ENCODE data around the gene CELSR1. TPM values are rescaled to one million over a fixed set of nuclear protein-coding genes. Genes with fewer than 3 reads are reported as not detected.

Gene CELSR1
- total RNA-seq, 2 experiments from 2014 or later, result 0.08 TPM; not detected in 1

GRCh38 chr22:46546466-46547178, 9.2 kb upstream of the CELSR1 start:
- ATAC-seq (no peak), DNase-seq (no peak)
- Mint-ChIP-seq H3K4me3 (no peak overlapping the region), H3K9me3 (ENCODE audit: insufficient read depth) (no peaks in the 10 kb centered on the region), H3K36me3 (ENCODE audit: low read depth) (no peaks in the 10 kb centered on the region), H3K27ac (no peak overlapping the region), H3K4me1 (ENCODE audit: low read depth) (no peaks in the 10 kb centered on the region), H3K27me3 (ENCODE audit: low read depth) (peaks cover 8% of the 10 kb centered on the region)
- CTCF ChIA-PET, result interaction anchor here (1.1 to 9.0 kb wide), 2 partner anchors 17 to 179 kb away, joined by 6 to 68 read pairs; no protein-coding TSS in a partner anchor
- POLR2A ChIA-PET, result no interaction called here

- H3K27ac Mint-ChIP-seq, result no peak overlapping the region
- ATAC-seq, result no peak
Measured at GRCh38 chr22:46545086-46545792, 7.8 kb upstream of the CELSR1 start.

GRCh38 chr22:46542011-46542985, 4.9 kb upstream of the CELSR1 start:
- Mint-ChIP-seq H3K9me3 (ENCODE audit: insufficient read depth) (no peaks in the 10 kb centered on the region), H3K4me1 (ENCODE audit: low read depth) (peaks cover 5% of the 10 kb centered on the region), H3K36me3 (ENCODE audit: low read depth) (no peaks in the 10 kb centered on the region), H3K4me3 (no peak overlapping the region), H3K27ac (no peak overlapping the region), H3K27me3 (ENCODE audit: low read depth) (peaks cover 33% of the 10 kb centered on the region)
- peak; percentile 76 for DNase-seq
- peak; percentile 99 for ATAC-seq
- CTCF ChIA-PET, result interaction anchor here (0.7 to 9.0 kb wide), 8 partner anchors 10 to 421 kb away, joined by 3 to 68 read pairs (median 4); no protein-coding TSS in a partner anchor
- POLR2A ChIA-PET, result no interaction called here

More at GRCh38 chr22:46545086-46545792, 7.8 kb upstream of the CELSR1 start:
- POLR2A ChIA-PET, result no interaction called here
- Mint-ChIP-seq H3K4me3 (no peak overlapping the region), H3K4me1 (ENCODE audit: low read depth) (no peaks in the 10 kb centered on the region), H3K36me3 (ENCODE audit: low read depth) (no peaks in the 10 kb centered on the region), H3K27me3 (ENCODE audit: low read depth) (peaks cover 15% of the 10 kb centered on the region), H3K9me3 (ENCODE audit: insufficient read depth) (no peaks in the 10 kb centered on the region)
- CTCF ChIA-PET, result interaction anchor here (9.0 kb wide), 1 partner anchor 178 kb away, joined by 68 read pairs; no protein-coding TSS in a partner anchor
- DNase-seq, result no peak

GRCh38 chr22:46541536-46541935, 4.1 kb upstream of the CELSR1 start:
- peaks cover 5% of the 10 kb centered on the region for H3K4me1 Mint-ChIP-seq (ENCODE audit: low read depth)
- no peaks in the 10 kb centered on the region for H3K9me3 Mint-ChIP-seq (ENCODE audit: insufficient read depth)
- H3K4me3 Mint-ChIP-seq, result no peak overlapping the region
- H3K27me3 Mint-ChIP-seq (ENCODE audit: low read depth), result peaks cover 33% of the 10 kb centered on the region
- H3K36me3 Mint-ChIP-seq (ENCODE audit: low read depth), result no peaks in the 10 kb centered on the region
- no peak for DNase-seq
- POLR2A ChIA-PET, result no interaction called here
- no peak for ATAC-seq
- H3K27ac Mint-ChIP-seq, result no peak overlapping the region
- CTCF ChIA-PET, result interaction anchor here (0.7 to 9.0 kb wide), 7 partner anchors 11 to 305 kb away, joined by 3 to 68 read pairs (median 3); no protein-coding TSS in a partner anchor

GRCh38 chr22:46540874-46541273, 3.5 kb upstream of the CELSR1 start:
- Mint-ChIP-seq H3K27ac (no peak overlapping the region), H3K27me3 (ENCODE audit: low read depth) (peaks cover 33% of the 10 kb centered on the region), H3K9me3 (ENCODE audit: insufficient read depth) (no peaks in the 10 kb centered on the region), H3K4me3 (no peak overlapping the region), H3K36me3 (ENCODE audit: low read depth) (no peaks in the 10 kb centered on the region), H3K4me1 (ENCODE audit: low read depth) (peaks cover 5% of the 10 kb centered on the region)
- ATAC-seq (no peak), DNase-seq (no peak)
- ChIA-PET CTCF (interaction anchor here (1.1 to 9.0 kb wide), 3 partner anchors 12 to 176 kb away, joined by 3 to 68 read pairs (median 6); no protein-coding TSS in a partner anchor), POLR2A (no interaction called here)

- Mint-ChIP-seq H3K9me3 (ENCODE audit: insufficient read depth) (no peaks in the 10 kb centered on the region), H3K4me3 (no peak overlapping the region), H3K27ac (no peak overlapping the region), H3K27me3 (ENCODE audit: low read depth) (peaks cover 35% of the 10 kb centered on the region), H3K36me3 (ENCODE audit: low read depth) (no peaks in the 10 kb centered on the region), H3K4me1 (ENCODE audit: low read depth) (peaks cover 5% of the 10 kb centered on the region)
- DNase-seq (no peak), ATAC-seq (no peak)
- CTCF ChIA-PET, result no interaction called here
- POLR2A ChIA-PET, result interaction anchor here (0.6 kb wide), 1 partner anchor 27 kb away, joined by 3 read pairs; no protein-coding TSS in a partner anchor
Measured at GRCh38 chr22:46539169-46539568, 1.7 kb upstream of the CELSR1 start.

- H3K9me3 Mint-ChIP-seq (ENCODE audit: insufficient read depth), result no peaks in the 10 kb centered on the region
- ChIA-PET CTCF (no interaction called here), POLR2A (interaction anchor here (0.6 kb wide), 1 partner anchor 27 kb away, joined by 3 read pairs; no protein-coding TSS in a partner anchor)
- H3K36me3 Mint-ChIP-seq (ENCODE audit: low read depth), result no peaks in the 10 kb centered on the region
- no peak overlapping the region for H3K27ac Mint-ChIP-seq
- H3K4me3 Mint-ChIP-seq, result no peak overlapping the region
- H3K27me3 Mint-ChIP-seq (ENCODE audit: low read depth), result peaks cover 35% of the 10 kb centered on the region
- DNase-seq, result no peak
- no peak for ATAC-seq
- H3K4me1 Mint-ChIP-seq (ENCODE audit: low read depth), result peaks cover 5% of the 10 kb centered on the region
Measured at GRCh38 chr22:46538814-46539160, 1.4 kb upstream of the CELSR1 start.

GRCh38 chr22:46537946-46538813, 760 bp upstream of the CELSR1 start:
- Mint-ChIP-seq H3K36me3 (ENCODE audit: low read depth) (no peaks in the 10 kb centered on the region), H3K4me1 (ENCODE audit: low read depth) (peaks cover 5% of the 10 kb centered on the region), H3K9me3 (ENCODE audit: insufficient read depth) (no peaks in the 10 kb centered on the region), H3K4me3 (no peak overlapping the region), H3K27me3 (ENCODE audit: low read depth) (peaks cover 35% of the 10 kb centered on the region), H3K27ac (no peak overlapping the region)
- DNase-seq (no peak), ATAC-seq (no peak)
- POLR2A ChIA-PET, result no interaction called here
- CTCF ChIA-PET, result interaction anchor here (0.7 kb wide), 1 partner anchor 70 kb away, joined by 3 read pairs; no protein-coding TSS in a partner anchor

GRCh38 chr22:46536537-46537224, 739 bp downstream of the CELSR1 start:
- no peak for DNase-seq
- no peak overlapping the region for H3K4me3 Mint-ChIP-seq
- H3K9me3 Mint-ChIP-seq (ENCODE audit: insufficient read depth), result no peaks in the 10 kb centered on the region
- H3K36me3 Mint-ChIP-seq (ENCODE audit: low read depth), result no peaks in the 10 kb centered on the region
- no peak overlapping the region for H3K27ac Mint-ChIP-seq
- ChIA-PET CTCF (no interaction called here), POLR2A (no interaction called here)
- peaks cover 33% of the 10 kb centered on the region for H3K27me3 Mint-ChIP-seq (ENCODE audit: low read depth)
- H3K4me1 Mint-ChIP-seq (ENCODE audit: low read depth), result peaks cover 5% of the 10 kb centered on the region
- ATAC-seq, result peak; percentile 47

GRCh38 chr22:46535876-46536536, 1.4 kb downstream of the CELSR1 start:
- Mint-ChIP-seq H3K9me3 (ENCODE audit: insufficient read depth) (no peaks in the 10 kb centered on the region), H3K27ac (no peak overlapping the region), H3K4me3 (no peak overlapping the region), H3K36me3 (ENCODE audit: low read depth) (no peaks in the 10 kb centered on the region), H3K4me1 (ENCODE audit: low read depth) (peaks cover 5% of the 10 kb centered on the region), H3K27me3 (ENCODE audit: low read depth) (peaks cover 32% of the 10 kb centered on the region)
- POLR2A ChIA-PET, result no interaction called here
- CTCF ChIA-PET, result no interaction called here
- ATAC-seq, result no peak
- no peak for DNase-seq
